Measurements from ENCODE around the gene SYT8.
A peak's percentile ranks its signal among the peaks of the same experiment; 100 is the strongest.
"Not testable (repeated sequence)": the region's sequence is repeated elsewhere in the genome, so short reads cannot be mapped to it uniquely, and the experiment has no call there.

Gene SYT8

DNA sequence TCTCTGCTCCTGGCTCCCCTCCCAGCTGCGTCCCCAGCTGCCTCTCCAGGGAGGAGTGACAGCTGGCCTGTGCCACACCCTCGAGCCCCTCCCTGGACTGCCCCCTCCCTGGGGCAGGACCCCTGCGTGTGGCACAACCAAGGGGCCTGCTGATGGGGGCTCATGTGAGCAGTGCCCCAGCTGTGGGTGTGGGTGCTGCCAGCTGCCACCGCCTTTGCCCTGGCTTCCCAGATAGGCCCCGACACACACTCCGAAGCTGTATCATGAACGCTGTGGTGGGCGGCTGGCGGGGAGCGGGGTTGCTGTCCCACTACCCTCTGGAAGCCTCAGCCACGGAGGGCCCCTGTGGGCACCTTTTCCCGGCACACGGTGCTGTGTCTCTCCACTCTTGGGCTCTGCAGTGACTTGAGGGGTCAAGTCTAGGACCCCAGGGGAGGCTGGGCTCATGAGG is 41.1 kb downstream of the SYT8 start:
- DNase-seq: peak; percentile 62

DNA sequence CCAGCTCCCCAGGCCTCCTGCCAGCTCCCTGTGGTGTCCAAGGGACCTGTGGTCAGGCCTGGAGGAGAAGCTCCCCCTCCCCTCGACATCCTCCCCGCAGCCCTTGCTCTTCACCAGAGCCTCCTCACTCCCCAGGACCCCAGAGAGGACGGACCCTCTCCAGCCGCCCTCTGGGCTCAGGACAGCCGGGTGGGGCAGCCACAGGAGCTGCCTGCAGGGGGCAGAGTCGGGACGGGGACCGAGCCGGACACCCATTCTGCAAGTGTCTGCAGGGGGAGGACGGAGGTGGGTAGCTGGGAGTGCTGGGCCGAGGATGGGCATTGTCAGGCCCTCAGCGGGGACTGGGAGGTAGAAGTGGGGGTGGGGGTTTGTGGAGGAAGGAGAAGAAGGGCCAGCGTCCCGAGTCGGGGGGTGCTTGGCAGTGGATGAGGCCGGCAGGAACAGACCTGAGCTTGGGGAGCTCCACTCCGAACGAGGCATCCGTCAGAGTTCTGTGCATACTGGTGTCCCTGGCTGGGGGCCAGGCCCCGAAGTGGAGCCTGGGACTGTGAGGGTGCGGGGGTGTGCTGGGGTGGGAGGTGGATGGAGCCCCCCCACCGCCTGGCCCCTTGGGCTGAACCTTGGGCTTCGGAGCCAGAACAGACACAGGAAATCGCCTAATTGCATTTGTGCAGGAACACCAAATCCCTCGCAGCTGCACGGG is 41.7 kb downstream of the SYT8 start:
- DNase-seq: peak; percentile 62

DNA sequence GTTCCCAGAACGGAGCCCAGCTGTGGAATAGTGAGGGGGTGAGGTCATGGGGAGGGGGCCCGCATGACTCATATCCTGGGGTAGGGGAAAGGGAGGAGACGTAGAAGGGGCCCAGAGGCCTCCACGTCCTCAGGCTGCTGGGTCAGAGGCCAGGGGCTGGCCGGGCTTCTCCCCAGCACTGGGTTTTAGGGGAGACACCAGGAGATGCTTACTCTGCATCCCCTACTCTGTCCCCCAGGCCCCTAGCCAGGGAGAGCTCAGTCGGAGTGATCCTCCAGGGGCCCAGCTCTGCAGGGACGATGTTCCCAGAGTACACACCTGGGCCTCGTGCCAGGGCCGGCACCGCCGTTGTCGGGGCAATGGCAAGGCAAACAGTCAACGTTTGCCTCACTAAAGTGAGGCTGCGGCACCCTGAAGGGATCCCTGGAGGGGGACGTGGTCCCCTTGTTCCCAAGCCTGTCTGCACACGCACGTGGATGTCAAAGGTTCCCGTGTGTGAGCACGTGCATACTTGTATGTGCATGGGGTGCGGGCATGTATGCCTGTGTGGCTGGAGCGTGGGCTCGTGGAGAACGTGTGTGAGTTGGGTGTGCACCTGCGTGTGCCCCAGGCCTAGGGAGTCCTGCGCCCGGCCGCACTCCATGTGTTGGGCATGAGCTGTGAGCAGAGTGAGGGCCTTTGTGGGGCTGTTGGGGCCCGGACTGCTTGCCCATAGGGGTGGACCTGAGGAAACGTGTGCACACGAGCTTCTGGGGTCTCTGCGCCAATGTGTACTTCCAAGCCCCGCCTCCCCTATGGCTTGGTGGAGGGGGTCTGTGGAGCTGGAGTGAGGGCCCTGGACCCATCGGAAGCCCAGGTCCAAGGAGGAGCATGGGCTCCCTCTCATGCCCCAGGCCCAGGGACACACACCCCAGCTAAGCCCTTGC is 42.7 kb downstream of the SYT8 start:
- peak; percentile 61 for DNase-seq

DNA sequence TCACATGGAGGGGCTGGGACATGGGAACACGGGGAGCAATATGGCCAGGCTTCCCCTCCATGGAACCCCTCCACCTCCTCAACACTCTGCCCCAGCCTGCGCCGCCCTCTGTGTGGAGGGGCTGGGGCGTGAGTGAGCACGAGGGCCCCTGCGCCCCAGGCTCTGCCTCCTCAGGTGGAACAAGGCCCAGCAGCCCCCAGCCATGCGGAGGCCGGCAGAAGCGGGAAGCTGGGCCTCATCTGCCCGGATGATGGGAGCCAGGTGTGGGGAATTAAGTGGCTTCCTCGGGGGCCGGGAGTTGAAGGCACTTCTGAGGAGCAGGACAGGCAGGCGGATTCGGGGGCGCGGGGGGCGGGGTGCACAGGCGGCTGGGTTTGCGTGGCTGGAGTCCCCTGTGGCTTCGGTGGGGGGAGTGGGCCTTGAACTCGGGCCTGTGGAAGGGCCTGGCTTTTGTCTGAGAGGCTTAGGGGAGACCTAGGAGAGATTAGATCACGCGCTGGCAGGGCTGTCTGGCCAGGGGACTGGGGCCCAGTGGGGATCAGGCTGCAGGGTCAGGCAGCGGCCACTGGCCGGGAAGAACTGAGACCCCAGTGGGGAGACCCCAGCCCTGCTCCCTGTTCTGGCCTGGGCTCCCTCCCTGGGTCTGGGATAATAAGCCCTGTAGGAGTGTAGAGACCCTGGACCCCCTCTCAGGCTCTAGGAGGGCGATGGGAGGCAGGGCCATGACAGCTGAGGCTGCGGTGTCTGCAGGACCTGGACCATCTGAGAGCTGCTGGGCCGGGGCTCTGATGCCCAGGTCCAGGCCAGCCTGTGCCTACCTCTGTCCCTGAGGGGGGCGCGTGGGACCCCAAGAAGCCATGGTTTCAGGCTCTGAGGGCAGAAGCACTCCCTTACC is 43.6 kb downstream of the SYT8 start:
- no peak for DNase-seq

DNA sequence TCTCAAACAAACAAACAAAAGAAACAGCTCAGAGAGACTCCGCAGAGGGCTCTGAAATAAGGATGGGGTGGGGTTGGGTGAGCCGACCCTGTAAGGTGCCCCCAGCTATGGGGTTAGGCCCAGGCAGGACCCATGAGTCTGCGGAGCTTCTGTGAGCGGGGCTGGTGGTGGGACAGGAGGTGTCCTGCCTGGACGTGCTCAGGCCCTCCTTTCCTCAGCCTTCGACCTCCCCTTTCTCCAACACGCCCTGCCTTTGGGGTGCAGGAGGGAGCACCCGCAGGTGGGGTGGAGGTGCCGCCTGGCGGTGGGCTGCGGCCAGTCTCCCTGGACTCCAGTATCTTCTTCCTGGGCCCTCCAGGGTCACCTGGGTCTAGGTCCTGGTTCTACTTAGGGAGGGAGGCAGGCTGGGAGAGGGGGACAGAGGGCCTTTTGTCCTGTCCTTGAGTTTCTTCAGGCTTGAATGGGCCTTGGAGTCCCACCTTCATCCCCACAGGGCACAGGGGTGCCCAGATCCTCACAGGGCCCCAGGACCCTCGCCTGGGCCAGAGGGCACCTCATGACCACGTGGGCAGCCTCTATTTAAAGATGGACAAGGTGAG is 44.7 kb downstream of the SYT8 start:
- no peak for DNase-seq

DNA sequence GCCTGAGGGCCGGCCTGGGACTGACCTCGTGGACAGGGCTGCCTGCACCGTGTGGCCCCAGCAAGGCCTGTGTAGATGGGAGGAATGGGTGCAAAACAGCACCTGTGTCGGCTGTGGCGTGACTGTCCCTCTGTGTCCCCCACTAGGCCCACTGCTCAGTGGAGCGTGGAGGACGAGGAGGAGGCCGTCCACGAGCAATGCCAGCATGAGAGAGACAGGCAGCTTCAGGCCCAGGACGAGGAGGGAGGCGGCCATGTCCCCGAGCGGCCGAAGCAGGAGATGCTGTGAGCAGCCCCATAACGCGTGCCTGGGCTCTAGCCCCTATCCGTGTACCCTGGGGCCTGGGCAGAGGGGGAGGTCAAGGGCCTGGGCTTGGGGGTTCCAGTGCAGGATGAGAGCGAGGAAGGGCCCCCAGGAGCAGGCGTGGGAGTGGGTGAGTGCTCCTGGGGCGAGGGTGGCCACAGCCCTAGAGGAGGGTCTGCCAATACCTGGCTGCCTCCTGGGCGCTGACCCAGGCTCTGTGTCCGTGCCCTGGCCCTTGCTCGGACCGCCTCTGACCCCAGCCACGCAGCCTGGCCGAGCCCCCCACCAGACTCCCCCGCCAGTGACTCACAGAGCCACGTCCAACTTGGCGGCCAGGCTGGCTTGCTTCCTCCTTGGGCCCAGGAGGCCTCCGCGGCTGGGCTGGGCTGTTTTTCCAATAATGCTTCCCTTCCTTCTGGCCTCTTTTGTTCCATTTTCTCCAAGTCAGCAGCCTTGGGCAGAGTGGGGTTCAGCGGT is 45.3 kb downstream of the SYT8 start:
- no peak for DNase-seq

DNA sequence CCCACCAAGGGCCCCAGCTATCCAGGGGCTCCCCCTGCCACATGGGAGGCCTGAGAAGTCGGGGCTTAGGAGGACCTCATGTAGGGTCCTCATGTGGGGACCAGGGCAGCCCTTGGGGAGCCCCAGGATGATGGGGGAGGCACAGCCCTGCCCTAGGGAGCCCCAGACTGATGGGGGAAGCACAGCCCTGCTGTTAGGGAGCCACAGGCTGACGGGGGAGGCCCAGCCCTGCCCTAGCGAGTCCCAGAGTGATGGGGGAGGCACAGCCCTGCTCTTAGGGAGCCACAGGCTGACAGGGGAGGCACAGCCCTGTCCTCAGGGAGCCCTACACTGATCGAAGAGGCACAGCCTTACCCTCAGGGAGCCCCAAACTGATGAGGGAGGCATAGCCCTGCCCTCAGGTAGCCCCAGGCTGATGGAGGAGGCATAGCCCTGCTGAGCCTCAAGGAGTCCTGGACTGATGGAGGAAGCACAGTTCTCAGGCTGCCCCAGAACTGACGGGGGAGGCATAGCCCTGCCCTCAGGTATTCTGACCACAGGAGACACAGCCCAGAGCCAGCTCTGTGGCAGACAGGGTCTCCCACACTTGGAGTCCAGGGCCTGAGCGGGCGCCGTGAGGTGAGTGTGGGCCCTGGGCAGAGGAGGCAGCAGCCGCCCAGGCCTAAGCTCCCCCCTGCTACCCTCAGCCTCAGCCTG is 46.1 kb downstream of the SYT8 start:
- no peak for DNase-seq

DNA sequence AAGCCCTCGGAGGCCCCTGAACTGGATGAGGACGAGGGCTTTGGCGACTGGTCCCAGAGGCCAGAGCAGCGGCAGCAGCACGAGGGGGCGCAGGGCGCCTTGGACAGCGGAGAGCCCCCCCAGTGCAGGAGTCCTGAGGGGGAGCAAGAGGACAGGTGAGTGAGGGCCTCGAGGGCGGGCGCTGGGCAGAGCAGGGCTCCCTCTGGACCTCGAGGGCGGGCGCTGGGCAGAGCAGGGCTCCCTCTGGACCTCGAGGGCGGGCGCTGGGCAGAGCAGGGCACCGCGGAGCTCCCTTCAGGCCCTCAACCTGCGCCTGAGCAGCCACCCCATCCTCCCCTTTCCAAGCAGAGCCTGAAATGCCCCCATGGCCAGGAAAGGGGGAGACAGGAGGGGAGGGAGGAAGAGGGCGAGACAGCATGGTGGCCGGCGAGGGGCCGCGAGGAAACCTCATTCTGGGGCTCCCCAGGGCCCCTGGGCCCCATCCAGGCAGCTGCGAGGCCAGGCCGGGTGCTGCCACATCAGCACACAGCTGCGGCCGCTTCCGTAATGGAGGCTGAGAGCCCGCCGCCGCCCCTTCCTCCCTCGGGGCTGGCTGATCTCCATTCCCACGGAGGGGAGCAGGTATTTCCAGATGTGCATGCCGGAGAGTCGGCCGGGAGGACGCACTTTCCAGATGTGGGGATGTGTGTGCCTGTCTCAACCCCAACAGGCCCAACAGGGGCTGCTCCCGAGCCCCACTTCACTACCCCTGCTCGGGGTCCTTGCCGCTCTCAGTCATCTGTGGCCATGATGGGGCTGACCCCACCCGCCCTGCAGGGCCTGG is 46.9 kb downstream of the SYT8 start:
- no peak for DNase-seq

DNA sequence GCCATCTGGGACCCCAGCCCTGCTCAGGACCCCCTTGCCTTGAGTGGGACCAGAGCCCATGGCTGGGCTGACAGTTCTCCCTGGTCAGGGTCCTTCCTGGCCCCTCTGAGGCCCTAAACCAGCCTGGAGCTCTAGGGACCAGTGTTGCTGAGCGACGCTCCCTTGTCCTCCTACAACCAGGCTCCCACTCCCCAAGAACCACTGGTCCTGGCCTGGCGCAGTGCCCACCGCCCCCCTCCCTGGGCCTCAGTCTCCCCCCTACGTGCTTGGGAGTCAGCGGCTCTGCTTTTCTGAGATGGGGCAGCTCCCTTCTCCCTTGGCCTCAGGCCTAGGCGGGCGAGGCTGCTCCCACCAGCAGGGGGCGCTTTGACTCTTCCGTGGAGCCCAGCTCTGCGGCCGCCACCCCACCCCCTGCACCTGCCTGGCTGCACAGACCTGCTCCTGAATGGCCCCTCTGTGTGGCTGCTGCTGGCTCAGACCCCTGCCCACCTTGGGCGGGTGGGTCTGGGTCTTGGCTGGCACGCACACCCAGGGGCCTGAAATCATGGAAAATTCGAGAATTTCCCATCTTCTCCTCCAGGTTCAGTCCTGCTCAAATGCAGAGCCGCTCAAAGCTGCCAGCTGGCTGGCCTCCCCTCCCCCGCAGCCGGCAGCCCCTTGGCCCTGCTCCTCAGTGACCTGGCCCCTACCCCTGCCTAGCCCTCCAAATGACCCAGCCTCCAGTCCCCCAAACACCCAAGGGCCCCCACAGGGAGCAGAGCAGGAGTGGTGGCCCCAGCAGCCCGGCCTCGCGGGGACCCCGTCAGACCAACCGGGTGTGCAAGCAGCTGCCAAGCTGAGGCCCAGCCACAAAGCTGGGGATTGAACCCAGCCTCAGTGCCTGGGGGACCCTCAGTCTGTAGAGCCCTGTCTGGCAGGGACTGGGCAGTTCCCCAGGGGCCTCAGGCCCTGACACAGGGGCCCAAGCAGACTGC is 47.8 kb downstream of the SYT8 start:
- DNase-seq: peak; percentile 91

DNA sequence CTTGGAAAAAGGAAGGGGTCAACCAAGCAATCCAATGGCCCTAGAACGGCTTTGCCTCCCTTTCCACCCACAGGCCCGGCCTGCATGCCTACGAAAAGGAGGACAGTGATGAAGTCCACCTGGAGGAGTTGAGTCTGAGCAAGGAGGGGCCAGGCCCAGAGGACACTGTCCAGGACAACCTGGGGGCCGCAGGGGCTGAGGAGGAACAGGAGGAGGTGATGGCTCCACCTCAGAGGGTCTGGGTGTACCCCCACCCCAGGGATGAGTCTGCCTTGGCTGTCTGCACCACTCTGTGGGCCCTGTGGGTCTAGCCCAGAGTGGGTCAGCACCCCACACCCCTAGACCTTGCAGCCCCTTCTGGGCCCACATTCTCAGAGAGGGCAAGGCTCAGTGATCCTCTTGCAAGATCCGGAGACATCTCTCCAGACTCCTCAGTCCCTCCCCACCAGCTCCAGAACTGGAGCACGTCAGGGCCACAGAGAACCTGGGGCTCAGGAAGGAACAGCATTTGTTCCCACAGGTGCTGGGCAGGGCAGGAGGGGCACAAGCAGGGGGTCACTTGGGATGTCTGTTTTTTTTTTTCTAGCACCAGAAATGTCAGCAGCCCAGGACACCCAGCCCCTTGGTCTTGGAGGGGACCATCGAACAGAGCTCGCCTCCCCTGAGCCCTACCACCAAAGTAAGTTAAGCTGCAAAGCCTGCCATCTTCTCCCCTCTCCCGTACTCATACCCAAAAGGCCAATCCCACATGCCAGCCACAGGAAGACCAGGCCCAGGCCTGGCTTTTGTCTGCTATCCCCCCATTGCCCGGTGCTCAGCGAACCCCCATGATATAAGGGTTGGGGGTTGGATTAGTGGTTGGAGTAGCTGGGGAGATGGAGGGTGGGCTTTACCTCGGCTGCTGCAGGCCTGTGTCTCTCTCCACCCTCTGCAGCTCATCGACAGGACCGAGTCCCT is 48.8 kb downstream of the SYT8 start:
- DNase-seq: no peak

DNA sequence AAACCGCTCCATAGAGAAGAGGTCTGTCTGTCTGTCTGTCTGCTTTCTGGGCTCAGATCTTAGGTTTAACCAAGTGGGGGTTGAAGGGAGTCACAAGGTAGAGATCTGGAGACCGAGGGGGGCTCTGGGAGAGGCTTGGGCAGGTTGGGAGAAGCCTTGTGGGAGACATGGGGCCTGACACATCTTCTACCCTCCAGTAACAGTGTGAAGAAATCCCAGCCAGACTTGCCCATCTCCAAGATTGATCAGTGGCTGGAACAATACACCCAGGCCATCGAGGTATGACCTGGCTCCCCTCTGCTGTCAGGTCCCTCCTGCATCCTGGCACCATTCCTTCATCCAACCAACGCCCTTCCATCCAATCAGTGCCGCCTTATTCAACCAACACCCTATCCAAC is 49.5 kb downstream of the SYT8 start:
- DNase-seq: no peak

DNA sequence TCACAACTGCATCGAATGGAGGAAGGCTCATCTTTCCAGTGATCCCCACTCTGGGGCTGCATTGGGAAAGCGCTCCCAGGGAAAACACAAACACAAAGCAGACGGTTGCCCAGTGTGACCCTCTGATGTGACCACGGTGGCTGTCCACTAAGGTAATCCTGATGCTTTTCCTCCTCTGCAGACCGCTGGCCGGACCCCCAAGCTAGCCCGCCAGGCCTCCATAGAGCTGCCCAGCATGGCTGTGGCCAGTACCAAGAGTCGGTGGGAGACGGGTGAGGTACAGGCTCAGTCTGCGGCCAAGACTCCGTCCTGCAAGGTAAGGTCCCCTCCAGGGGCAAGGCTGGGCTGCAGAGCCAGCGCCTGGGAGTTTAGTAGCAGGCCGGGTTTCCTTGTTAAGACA is 51.8 kb downstream of the SYT8 start:
- DNase-seq: not testable (repeated sequence)

Measured in activated effector memory CD4-positive, alpha-beta T cell treated with anti-CD3 and anti-CD28 coated beads, Interleukin-2, amount 50 U/mL, for 16 hours (primary cell).